Naive thymus-derived CD4-positive, alpha-beta T cell (primary cell): Measurements from ENCODE around the gene SCT. TPM values are rescaled to one million over a fixed set of nuclear protein-coding genes. Genes with fewer than 3 reads are reported as not detected.
"Not testable (repeated sequence)": the region's sequence is repeated elsewhere in the genome, so short reads cannot be mapped to it uniquely, and the experiment has no call there.

Experiments
- ATAC-seq: fragments of 150-1000 bp; cut with Tn5 transposase; 2 replicates; pipeline ENCODE4 v1.10.0; 2021; ENCODE audit warnings: mild to moderate bottlenecking, moderate library complexity
- CTCF ChIA-PET: fragments of 350-600 bp; sonication (Branson Sonifier 250); formaldehyde crosslinking; loops from one replicate; lab custom pipeline; 2021; ENCODE audit warnings: antibody characterized with exemption; lab: Charles Lee
- POLR2A ChIA-PET: fragments of 350-600 bp; sonication (Branson Sonifier 250); formaldehyde crosslinking; loops from one replicate; lab custom pipeline; 2021; ENCODE audit warnings: antibody characterized with exemption, inconsistent platforms; lab: Charles Lee
- DNase-seq, 9 donors: peaks; one replicate each; pipeline versions ENCODE4 v3.0.0 to v3.0.0-alpha.2; 2020 to 2022; ENCODE audit warnings: mixed read lengths in 1 of 9
- H3K27ac ChIP-seq: one replicate; pipeline ENCODE4 v1.7.0; 2013; ENCODE audit warnings: mild to moderate bottlenecking, low read depth, low read length, moderate library complexity
- H3K27me3 ChIP-seq, 2 donors: one replicate each; pipeline ENCODE4 v1.7.0; 2013; ENCODE audit warnings: low read length in 2 of 2, mild to moderate bottlenecking in 2 of 2, moderate library complexity in 2 of 2; ENCODE audit not compliant: control insufficient read depth in 2 of 2, insufficient read depth in 2 of 2
- H3K36me3 ChIP-seq, 3 experiments: 1 replicate in 2 of 3; 2 replicates in 1 of 3; pipeline ENCODE4 v1.7.0; 2013; ENCODE audit warnings: low read length in 3 of 3, mild to moderate bottlenecking in 3 of 3, moderate library complexity in 1 of 3; ENCODE audit not compliant: insufficient read depth in 3 of 3, control insufficient read depth in 2 of 3
- H3K4me1 ChIP-seq, 2 donors: one replicate each; pipeline ENCODE4 v1.7.0; 2013; ENCODE audit warnings: low read length in 2 of 2, mild to moderate bottlenecking in 2 of 2, moderate library complexity in 1 of 2; ENCODE audit not compliant: control insufficient read depth in 2 of 2, insufficient read depth in 2 of 2
- H3K4me3 ChIP-seq: 2 replicates; pipeline ENCODE4 v1.7.0; 2013; ENCODE audit warnings: mild to moderate bottlenecking, low read length
- H3K9me3 ChIP-seq, 3 experiments: 1 replicate in 2 of 3; 2 replicates in 1 of 3; pipeline ENCODE4 v1.7.0; 2013; ENCODE audit warnings: low read length in 3 of 3; ENCODE audit not compliant: control insufficient read depth in 2 of 3
- H3K27ac Mint-ChIP-seq, 9 donors: one replicate each; pipeline ENCODE4 v1.8.0; 2020 to 2022; ENCODE audit warnings: mixed read lengths in 9 of 9, mild to moderate bottlenecking in 8 of 9, moderate library complexity in 5 of 9, inconsistent platforms in 2 of 9
- H3K27me3 Mint-ChIP-seq, 5 donors: one replicate each; pipeline ENCODE4 v1.8.0; 2021 to 2022; ENCODE audit warnings: mixed read lengths in 5 of 5, mild to moderate bottlenecking in 1 of 5
- H3K36me3 Mint-ChIP-seq, 5 donors: one replicate each; pipeline ENCODE4 v1.8.0; 2020 to 2022; ENCODE audit warnings: mixed read lengths in 5 of 5, mild to moderate bottlenecking in 3 of 5, inconsistent platforms in 1 of 5
- H3K4me1 Mint-ChIP-seq, 7 donors: one replicate each; pipeline ENCODE4 v1.8.0; 2020 to 2022; ENCODE audit warnings: mixed read lengths in 7 of 7, mild to moderate bottlenecking in 3 of 7, inconsistent platforms in 1 of 7
- H3K4me3 Mint-ChIP-seq, 10 donors: one replicate each; pipeline ENCODE4 v1.8.0; 2020 to 2022; ENCODE audit warnings: mild to moderate bottlenecking in 10 of 10, mixed read lengths in 10 of 10, moderate library complexity in 6 of 10, inconsistent platforms in 2 of 10
- H3K9me3 Mint-ChIP-seq, 11 donors: one replicate each; pipeline ENCODE4 v1.8.0; 2020 to 2022; ENCODE audit warnings: mixed read lengths in 11 of 11, mild to moderate bottlenecking in 4 of 11, inconsistent platforms in 1 of 11, moderate library complexity in 1 of 11
- intact Hi-C, 2 donors: fragments of 100-400 bp; cut with micrococcal nuclease; formaldehyde crosslinking; loops; one replicate each; pipeline ENCODE4 v1.15.1; 2023
- polyA plus RNA-seq, 2 donors: library from polyadenylated mRNA; unstranded; fragments of 300-500 nt; fragmentation: Illumina TruSeq; gene quantifications; one replicate each; pipeline ENCODE4 v1.2.3, GENCODE V29; 2021
- total RNA-seq, 6 experiments: library from RNA in 5 of 6; stranded (reverse) in 5 of 6; gene quantifications; 1 replicate in 5 of 6; 2 replicates in 1 of 6; pipeline ENCODE4 v1.2.3 and lab custom pipeline; 2021 to 2026

SCT gene
- total and polyA plus RNA-seq, 7 experiments from 2014 or later: not detected

- Histone ChIP-seq H3K27me3 (no peaks in the 10 kb centered on the region), H3K9me3 (no peaks in the 10 kb centered on the region), H3K27ac (no peak overlapping the region), H3K4me1 (no peaks in the 10 kb centered on the region), H3K36me3 (peaks cover 0 to 49% (median 4%) of the 10 kb centered on the region in 3 experiments), H3K4me3 (no peak overlapping the region)
- no peaks in the 10 kb centered on the region for H3K9me3 Mint-ChIP-seq
- H3K27me3 Mint-ChIP-seq: no peaks in the 10 kb centered on the region
- H3K4me1 Mint-ChIP-seq: peaks cover 0 to 1% (median 0%) of the 10 kb centered on the region in 7 donors
- intact Hi-C loops: no loop called here
- CTCF ChIA-PET: interaction anchor here (1.0 to 1.1 kb wide), 3 partner anchors 49 to 111 kb away, joined by 3 to 4 read pairs (median 4); no protein-coding TSS in a partner anchor
- ATAC-seq (no peak), DNase-seq (no peak)
- peaks cover 0 to 32% (median 8%) of the 10 kb centered on the region in 5 donors for H3K36me3 Mint-ChIP-seq
- POLR2A ChIA-PET: no interaction called here
- peak overlapping the region in 2 of 9 donors; percentile 17 to 76 for H3K27ac Mint-ChIP-seq
- H3K4me3 Mint-ChIP-seq: no peak overlapping the region
Observed at GRCh38 chr11:655036-655726, 28.2 kb upstream of the SCT start.

- H3K27me3 ChIP-seq, H3K27me3 Mint-ChIP-seq, H3K9me3 ChIP-seq, H3K4me1 Mint-ChIP-seq, H3K9me3 Mint-ChIP-seq, ATAC-seq, intact Hi-C loops, H3K27ac ChIP-seq, H3K27ac Mint-ChIP-seq, H3K4me1 ChIP-seq, H3K4me3 Mint-ChIP-seq, H3K4me3 ChIP-seq, POLR2A ChIA-PET, DNase-seq: not testable (repeated sequence)
- CTCF ChIA-PET: interaction anchor here (1.1 kb wide), 1 partner anchor 50 kb away, joined by 4 read pairs; no protein-coding TSS in a partner anchor
- H3K36me3 ChIP-seq: peaks cover 0 to 41% (median 4%) of the 10 kb centered on the region in 3 experiments
- H3K36me3 Mint-ChIP-seq: peaks cover 0 to 28% (median 6%) of the 10 kb centered on the region in 5 donors
Observed at GRCh38 chr11:654444-654843, 27.5 kb upstream of the SCT start.

- Mint-ChIP-seq H3K4me3 (no peak overlapping the region), H3K4me1 (peaks cover 0 to 3% (median 0%) of the 10 kb centered on the region in 7 donors), H3K9me3 (no peaks in the 10 kb centered on the region), H3K27me3 (no peaks in the 10 kb centered on the region), H3K27ac (no peak overlapping the region), H3K36me3 (peaks cover 0 to 28% (median 8%) of the 10 kb centered on the region in 5 donors)
- Histone ChIP-seq H3K9me3 (no peaks in the 10 kb centered on the region), H3K27me3 (no peaks in the 10 kb centered on the region), H3K27ac (no peak overlapping the region), H3K4me1 (no peaks in the 10 kb centered on the region), H3K4me3 (no peak overlapping the region), H3K36me3 (peaks cover 0 to 35% (median 4%) of the 10 kb centered on the region in 3 experiments)
- ATAC-seq (no peak), DNase-seq (no peak)
- intact Hi-C loops: no loop called here
- CTCF ChIA-PET: no interaction called here
- POLR2A ChIA-PET: no interaction called here
Observed at GRCh38 chr11:653837-654236, 26.9 kb upstream of the SCT start.

DNA sequence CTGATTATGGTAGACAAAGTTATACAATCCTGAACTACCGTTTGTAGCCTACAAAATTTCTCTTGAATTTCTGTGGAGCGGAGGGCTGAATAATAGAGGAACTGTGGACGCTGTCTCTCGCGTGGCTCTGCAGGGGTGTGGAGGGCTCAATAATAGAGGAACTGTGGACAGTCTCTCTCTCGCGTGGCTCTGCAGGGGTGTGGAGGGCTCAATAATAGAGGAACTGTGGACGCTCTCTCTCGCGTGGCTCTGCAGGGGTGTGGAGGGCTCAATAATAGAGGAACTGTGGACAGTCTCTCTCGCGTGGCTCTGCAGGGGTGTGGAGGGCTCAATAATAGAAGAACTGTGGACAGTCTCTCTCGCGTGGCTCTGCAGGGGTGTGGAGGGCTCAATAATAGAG lies 26.2 kb upstream of the SCT start:
- ATAC-seq, H3K4me1 ChIP-seq, H3K9me3 ChIP-seq, H3K4me1 Mint-ChIP-seq, DNase-seq, H3K4me3 ChIP-seq, H3K27me3 ChIP-seq, H3K27ac ChIP-seq, intact Hi-C loops, H3K4me3 Mint-ChIP-seq, H3K27me3 Mint-ChIP-seq, POLR2A ChIA-PET, CTCF ChIA-PET, H3K9me3 Mint-ChIP-seq: not testable (repeated sequence)
- peaks cover 0 to 29% (median 4%) of the 10 kb centered on the region in 3 experiments for H3K36me3 ChIP-seq
- Mint-ChIP-seq H3K27ac (peak overlapping the region in 1 of 9 donors; percentile 13), H3K36me3 (peaks cover 0 to 24% (median 8%) of the 10 kb centered on the region in 5 donors)

GRCh38 chr11:650482-650881 lies 23.5 kb upstream of the SCT start:
- Mint-ChIP-seq H3K4me3 (no peak overlapping the region), H3K9me3 (no peaks in the 10 kb centered on the region), H3K27ac (no peak overlapping the region), H3K36me3 (peaks cover 0 to 20% (median 9%) of the 10 kb centered on the region in 5 donors), H3K27me3 (no peaks in the 10 kb centered on the region), H3K4me1 (peaks cover 0 to 4% (median 0%) of the 10 kb centered on the region in 7 donors)
- no peaks in the 10 kb centered on the region for H3K27me3 ChIP-seq
- no peak for DNase-seq
- no peak for ATAC-seq
- H3K36me3 ChIP-seq: peaks cover 0 to 23% (median 4%) of the 10 kb centered on the region in 3 experiments
- H3K4me3 ChIP-seq: no peak overlapping the region
- ChIA-PET CTCF (no interaction called here), POLR2A (no interaction called here)
- H3K27ac ChIP-seq: no peak overlapping the region
- no peaks in the 10 kb centered on the region for H3K9me3 ChIP-seq
- H3K4me1 ChIP-seq: no peaks in the 10 kb centered on the region
- intact Hi-C loops: no loop called here

GRCh38 chr11:647672-648158 lies 20.7 kb upstream of the SCT start:
- H3K4me3 ChIP-seq, DNase-seq, ATAC-seq, H3K9me3 ChIP-seq, H3K27me3 ChIP-seq, H3K4me3 Mint-ChIP-seq, H3K27me3 Mint-ChIP-seq, H3K4me1 ChIP-seq, CTCF ChIA-PET, H3K4me1 Mint-ChIP-seq, H3K27ac ChIP-seq, H3K9me3 Mint-ChIP-seq, intact Hi-C loops: not testable (repeated sequence)
- Mint-ChIP-seq H3K36me3 (peaks cover 0 to 15% (median 8%) of the 10 kb centered on the region in 5 donors), H3K27ac (peak overlapping the region in 1 of 9 donors; percentile 52)
- POLR2A ChIA-PET: interaction anchor here (0.7 kb wide), 1 partner anchor 112 kb away, joined by 6 read pairs; the partner anchor contains the start of gene HRAS
- peaks cover 0 to 21% (median 3%) of the 10 kb centered on the region in 3 experiments for H3K36me3 ChIP-seq
